Measurements from ENCODE around the gene TSC22D1. TPM values are rescaled to one million over a fixed set of nuclear protein-coding genes. Genes with fewer than 3 reads are reported as not detected.
A peak's percentile ranks its signal among the peaks of the same experiment; 100 is the strongest.

Gene TSC22D1
- total and polyA plus RNA-seq, 2 of the 4 experiments (the other 2 are of a cell fraction): 30.8 to 42.2 TPM

GRCh38 chr13:44440046-44440608, 136.0 kb downstream of the TSC22D1 start:
- dilution Hi-C loops (cut with HindIII; ENCODE audit: low sequenced_read_pairs, unreplicated experiment) (no loop called here), intact Hi-C loops (cut with micrococcal nuclease) (no loop called here), in situ Hi-C loops (cut with MboI; ENCODE audit: low sequenced_read_pairs) (no loop called here)
- H3K9me3 ChIP-seq (ENCODE audit: control insufficient read depth, insufficient read depth, low read length): no peaks in the 10 kb centered on the region
- DNase-seq: no peak
- peaks cover 4% of the 10 kb centered on the region for H3K4me1 ChIP-seq (ENCODE audit: control insufficient read depth, insufficient read depth, low read length)
- no peak for ATAC-seq (ENCODE audit: low read depth)
- no peak overlapping the region for H3K4ac ChIP-seq (ENCODE audit: low read depth, low read length)
- H2AK9ac ChIP-seq (replicated peaks; ENCODE audit: low read depth, low read length, poor library complexity): no peak overlapping the region
- H3K9ac ChIP-seq (ENCODE audit: low read depth, low read length): no peak overlapping the region
- H2BK15ac ChIP-seq (ENCODE audit: low read depth, low read length): no peak overlapping the region
- H2AFZ ChIP-seq (replicated peaks; ENCODE audit: low read length, poor library complexity): no peak overlapping the region
- no peak overlapping the region for H3K27ac ChIP-seq (ENCODE audit: insufficient read depth, low read length)
- H2BK20ac ChIP-seq (ENCODE audit: low read depth, low read length): no peak overlapping the region
- H3K27me3 ChIP-seq (ENCODE audit: control insufficient read depth, insufficient read depth, low read length): no peaks in the 10 kb centered on the region
- TF ChIP-seq CEBPB (IDR thresholded peaks at IDR 0.05; ENCODE audit: low read depth, low read length) (no peak), NFE2L2 (IDR thresholded peaks at IDR 0.05; ENCODE audit: low read depth, low read length) (no peak), MAZ (IDR thresholded peaks at IDR 0.05; ENCODE audit: borderline replicate concordance, low read depth, low read length) (no peak), MXI1 (IDR thresholded peaks at IDR 0.05; ENCODE audit: borderline replicate concordance, low read depth, low read length) (no peak), BHLHE40 (IDR thresholded peaks at IDR 0.05; ENCODE audit: low read depth, low read length) (no peak), ELK1 (IDR thresholded peaks at IDR 0.05; ENCODE audit: borderline replicate concordance, low read depth, low read length) (no peak), FOS (IDR thresholded peaks at IDR 0.05; ENCODE audit: low read depth, low read length) (no peak), RCOR1 (IDR thresholded peaks at IDR 0.05; ENCODE audit: insufficient replicate concordance, low read length) (no peak), CTCF (conservative IDR thresholded peaks at IDR 0.05; ENCODE audit: low read depth, low read length) (no peak), MAFK (IDR thresholded peaks at IDR 0.05; ENCODE audit: low read depth, low read length) (no peak), RAD21 (IDR thresholded peaks at IDR 0.05; ENCODE audit: low read length) (no peak), RFX5 (IDR thresholded peaks at IDR 0.05; ENCODE audit: low read depth, low read length) (no peak), POLR2A (IDR thresholded peaks at IDR 0.05; ENCODE audit: low read depth, low read length) (no peak), SMC3 (IDR thresholded peaks at IDR 0.05; ENCODE audit: low read depth, low read length) (no peak), CHD1 (IDR thresholded peaks at IDR 0.05; ENCODE audit: low read depth, low read length) (no peak)
- TF ChIP-seq, protein P1, sequence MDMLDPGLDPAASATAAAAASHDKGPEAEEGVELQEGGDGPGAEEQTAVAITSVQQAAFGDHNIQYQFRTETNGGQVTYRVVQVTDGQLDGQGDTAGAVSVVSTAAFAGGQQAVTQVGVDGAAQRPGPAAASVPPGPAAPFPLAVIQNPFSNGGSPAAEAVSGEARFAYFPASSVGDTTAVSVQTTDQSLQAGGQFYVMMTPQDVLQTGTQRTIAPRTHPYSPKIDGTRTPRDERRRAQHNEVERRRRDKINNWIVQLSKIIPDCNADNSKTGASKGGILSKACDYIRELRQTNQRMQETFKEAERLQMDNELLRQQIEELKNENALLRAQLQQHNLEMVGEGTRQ (IDR thresholded peaks at IDR 0.05; ENCODE audit: low read depth, low read length): no peak
- H4K5ac ChIP-seq (ENCODE audit: low read depth, low read length): no peak overlapping the region
- BruUV-seq (replicated peaks): no TSS peak
- peak overlapping the region; percentile 29; the same call in 1 of the 2 replicates for H3K4me2 ChIP-seq (ENCODE audit: low read depth, low read length)
- no peak overlapping the region for H2AK5ac ChIP-seq (ENCODE audit: low read depth, low read length)
- H3K14ac ChIP-seq (replicated peaks; ENCODE audit: low read depth, low read length): no peak overlapping the region
- H3K56ac ChIP-seq (ENCODE audit: extremely low read depth, insufficient read depth, low read length): no peak overlapping the region
- H3K36me3 ChIP-seq (ENCODE audit: control insufficient read depth, insufficient read depth, low read length): no peaks in the 10 kb centered on the region
- no peak overlapping the region for H4K8ac ChIP-seq (ENCODE audit: low read depth in 2 of 2, low read length in 2 of 2)
- no peak overlapping the region for H3K4me3 ChIP-seq (ENCODE audit: insufficient read depth, low read depth, low read length)
- no peaks in the 10 kb centered on the region; the same call in 1 of the 2 replicates for H3K9me1 ChIP-seq (ENCODE audit: insufficient read depth, low read length)
- H3K23ac ChIP-seq (ENCODE audit: low read depth, low read length): no peak overlapping the region
- no peak overlapping the region for H3K18ac ChIP-seq (ENCODE audit: low read depth, low read length)
- peaks cover 10% of the 10 kb centered on the region for H4K20me1 ChIP-seq (ENCODE audit: insufficient read depth, low read length)
- no CpG with 5 or more reads among the region's 10 CpGs for WGBS, 2 experiments (ENCODE audit: extremely low coverage in 2 of 2, insufficient read length in 1 of 2)
- no peak overlapping the region for H4K91ac ChIP-seq (ENCODE audit: insufficient read depth, low read depth, low read length)
- no peak overlapping the region for H2BK120ac ChIP-seq (ENCODE audit: low read depth, low read length)
- H2BK5ac ChIP-seq (ENCODE audit: low read depth, low read length, poor library complexity, severe bottlenecking): no peak overlapping the region
- POLR2A ChIA-PET (ENCODE audit: unreplicated experiment): no interaction called here
- peaks cover 9 to 37% of the 10 kb centered on the region in 2 experiments for H3K79me1 ChIP-seq (ENCODE audit: low read depth in 1 of 2, low read length in 2 of 2)
- CTCF ChIA-PET: no interaction called here

Data from IMR-90 (cell line).